Bronchial epithelial cell (primary cell): ENCODE data around the gene OR13C8. TPM values are rescaled to one million over a fixed set of nuclear protein-coding genes. Genes with fewer than 3 reads are reported as not detected.

Experiments
- DNase-seq: peaks from one replicate; pipeline ENCODE4 v3.0.0-alpha.2; 2010; ENCODE audit warnings: low read depth
- FAIRE-seq: peaks from 2 replicates; lab custom pipeline; 2011; peaks lifted over from hg19 to GRCh38; lab: Jason Lieb, UNC
- H3K27me3 ChIP-seq: 2 replicates; pipeline ENCODE4 v1.5.1; 2011; ENCODE audit warnings: low read length; ENCODE audit not compliant: control insufficient read depth, insufficient read depth
- H3K36me3 ChIP-seq: 2 replicates; pipeline ENCODE4 v1.5.1; 2011; ENCODE audit warnings: low read length; ENCODE audit not compliant: control insufficient read depth, insufficient read depth
- H3K4me3 ChIP-seq: 2 replicates; pipeline ENCODE4 v1.5.1; 2011; ENCODE audit warnings: mild to moderate bottlenecking, low read depth, low read length, control low read depth
- CTCF ChIP-seq: IDR thresholded peaks from 2 replicates; pipeline ENCODE4 v1.5.1; 2011; ENCODE audit warnings: mild to moderate bottlenecking, moderate library complexity, low read length, control low read depth, inconsistent platforms; ENCODE audit not compliant: insufficient read depth, severe bottlenecking
- total RNA-seq: library from RNA; depleted of rRNA; stranded (reverse); fragments of >200 nt; gene quantifications from 2 replicates; pipeline ENCODE4 v1.2.1, GENCODE V29; 2014

The OR13C8 gene
- total RNA-seq, 1 donor from 2014 or later: not detected

- TF ChIP-seq CTCF: no peak
- DNase-seq (no peak), FAIRE-seq (no peak)
- Histone ChIP-seq H3K4me3 (no peak overlapping the region), H3K27me3 (no peaks in the 10 kb centered on the region), H3K36me3 (no peaks in the 10 kb centered on the region)
Measured at GRCh38 chr9:104553261-104553660, 15.7 kb upstream of the OR13C8 start.

- no peaks in the 10 kb centered on the region for H3K36me3 ChIP-seq
- H3K27me3 ChIP-seq: no peaks in the 10 kb centered on the region
- no peak overlapping the region for H3K4me3 ChIP-seq
- no peak for FAIRE-seq
- TF ChIP-seq CTCF: no peak
- DNase-seq: no peak
Measured at GRCh38 chr9:104555521-104555920, 13.4 kb upstream of the OR13C8 start.

- Histone ChIP-seq H3K36me3 (no peaks in the 10 kb centered on the region), H3K4me3 (no peak overlapping the region), H3K27me3 (no peaks in the 10 kb centered on the region)
- TF ChIP-seq CTCF: no peak
- DNase-seq: no peak
- no peak for FAIRE-seq
Measured at GRCh38 chr9:104556830-104557634, 11.9 kb upstream of the OR13C8 start.

- DNase-seq (no peak), FAIRE-seq (no peak)
- Histone ChIP-seq H3K4me3 (no peak overlapping the region), H3K27me3 (no peaks in the 10 kb centered on the region), H3K36me3 (no peaks in the 10 kb centered on the region)
- no peak for TF ChIP-seq CTCF
Measured at GRCh38 chr9:104564358-104564757, 4.6 kb upstream of the OR13C8 start.

GRCh38 chr9:104572612-104573011, 3.6 kb downstream of the OR13C8 start:
- FAIRE-seq: no peak

More at GRCh38 chr9:104572612-104573011, 3.6 kb downstream of the OR13C8 start:
- no peak for TF ChIP-seq CTCF
- DNase-seq: no peak
- no peak overlapping the region for H3K4me3 ChIP-seq
- no peaks in the 10 kb centered on the region for H3K36me3 ChIP-seq
- no peaks in the 10 kb centered on the region for H3K27me3 ChIP-seq
